ENCODE results near the gene CAMP.

CAMP gene

GRCh38 chr3:48187579-48188265, 35.6 kb upstream of the CAMP start:
- Histone ChIP-seq H2BK120ac (ENCODE audit: low read depth, low read length) (peak overlapping the region; percentile 71), H3K79me1 (replicated peaks; ENCODE audit: low read length, poor library complexity, severe bottlenecking) (peaks cover 19% of the 10 kb centered on the region), H4K91ac (ENCODE audit: low read length) (peak overlapping the region; percentile 60), H3K27ac (ENCODE audit: low read length, poor library complexity, severe bottlenecking) (no peak overlapping the region), H3K36me3 (ENCODE audit: control insufficient read depth in 1 of 2, insufficient read depth in 2 of 2, low read depth in 1 of 2, low read length in 2 of 2) (peaks cover 3 to 13% of the 10 kb centered on the region in 2 experiments), H3K27me3 (ENCODE audit: control insufficient read depth in 1 of 2, insufficient read depth in 1 of 2, low read length in 2 of 2) (no peaks in the 10 kb centered on the region), H3K4me2 (ENCODE audit: low read length, poor library complexity, severe bottlenecking) (peak overlapping the region; percentile 97), H3K4me1 (ENCODE audit: control insufficient read depth, insufficient read depth, low read depth, low read length) (peaks cover 6% of the 10 kb centered on the region), H3K14ac (ENCODE audit: low read length in 2 of 2) (no peak overlapping the region), H3K18ac (ENCODE audit: low read depth in 1 of 2, low read length in 2 of 2) (peak overlapping the region in 1 of 2 experiments; percentile 92), H2BK15ac (ENCODE audit: low read depth, poor library complexity, severe bottlenecking) (no peak overlapping the region), H3K9me3 (ENCODE audit: control insufficient read depth, low read length) (no peaks in the 10 kb centered on the region), H2AK5ac (ENCODE audit: low read length, severe bottlenecking) (no peak overlapping the region), H2AFZ (ENCODE audit: low read depth, low read length) (peak overlapping the region; percentile 99), H3K4me3 (ENCODE audit: insufficient read depth in 1 of 2, low read depth in 1 of 2, low read length in 2 of 2) (peak overlapping the region; percentile 79 to 93), H4K8ac (ENCODE audit: low read length) (peak overlapping the region; percentile 45), H3K9ac (ENCODE audit: low read length) (peak overlapping the region; percentile 84), H2BK5ac (ENCODE audit: low read depth, low read length, poor library complexity, severe bottlenecking) (no peak overlapping the region), H3K23ac (ENCODE audit: low read length in 2 of 2) (peak overlapping the region in 1 of 2 experiments; percentile 85), H2BK12ac (ENCODE audit: low read length in 2 of 2) (no peak overlapping the region), H3K4ac (ENCODE audit: low read depth in 1 of 2, low read length in 2 of 2) (peak overlapping the region in 1 of 2 experiments; percentile 4)
- no peak for DNase-seq
- WGBS: under 1% methylated on average over 75 of the region's 87 CpGs

- 10% methylated on average over 44 of the region's 44 CpGs for WGBS
- peak within 1 kb of the TSS; percentile 87 for H4K91ac ChIP-seq (ENCODE audit: low read length)
- peak; percentile 99 for DNase-seq
- peak within 1 kb of the TSS; percentile 71 for H2BK120ac ChIP-seq (ENCODE audit: low read depth, low read length)
- no peak within 1 kb of the TSS for H3K14ac ChIP-seq (ENCODE audit: low read length in 2 of 2)
- peak within 1 kb of the TSS; percentile 99 for H2AFZ ChIP-seq (ENCODE audit: low read depth, low read length)
- H3K9me3 ChIP-seq (ENCODE audit: control insufficient read depth, low read length): no peaks in the 10 kb centered on the region
- peak within 1 kb of the TSS; percentile 60 to 75 for H3K4ac ChIP-seq (ENCODE audit: low read depth in 1 of 2, low read length in 2 of 2)
- peak within 1 kb of the TSS; percentile 19 for H2AK5ac ChIP-seq (ENCODE audit: low read length, severe bottlenecking)
- H3K36me3 ChIP-seq (ENCODE audit: control insufficient read depth in 1 of 2, insufficient read depth in 2 of 2, low read depth in 1 of 2, low read length in 2 of 2): peaks cover 0 to 12% of the 10 kb centered on the region in 2 experiments
- H3K9ac ChIP-seq (ENCODE audit: low read length): peak within 1 kb of the TSS; percentile 84
- H2BK15ac ChIP-seq (ENCODE audit: low read depth, poor library complexity, severe bottlenecking): no peak within 1 kb of the TSS
- H3K4me3 ChIP-seq (ENCODE audit: insufficient read depth in 1 of 2, low read depth in 1 of 2, low read length in 2 of 2): peak within 1 kb of the TSS; percentile 79 to 93
- H4K8ac ChIP-seq (ENCODE audit: low read length): peak within 1 kb of the TSS; percentile 100
- H3K27me3 ChIP-seq (ENCODE audit: control insufficient read depth in 1 of 2, insufficient read depth in 1 of 2, low read length in 2 of 2): no peaks in the 10 kb centered on the region
- peaks cover 12% of the 10 kb centered on the region for H3K79me1 ChIP-seq (replicated peaks; ENCODE audit: low read length, poor library complexity, severe bottlenecking)
- H3K4me2 ChIP-seq (ENCODE audit: low read length, poor library complexity, severe bottlenecking): peak within 1 kb of the TSS; percentile 97
- H3K18ac ChIP-seq (ENCODE audit: low read depth in 1 of 2, low read length in 2 of 2): peak within 1 kb of the TSS in 1 of 2 experiments; percentile 92
- peak within 1 kb of the TSS in 1 of 2 experiments; percentile 85 for H3K23ac ChIP-seq (ENCODE audit: low read length in 2 of 2)
- H2BK12ac ChIP-seq (ENCODE audit: low read length in 2 of 2): no peak within 1 kb of the TSS
- no peak within 1 kb of the TSS for H2BK5ac ChIP-seq (ENCODE audit: low read depth, low read length, poor library complexity, severe bottlenecking)
- peaks cover 6% of the 10 kb centered on the region for H3K4me1 ChIP-seq (ENCODE audit: control insufficient read depth, insufficient read depth, low read depth, low read length)
- peak within 1 kb of the TSS; percentile 37 for H3K27ac ChIP-seq (ENCODE audit: low read length, poor library complexity, severe bottlenecking)
Observed at GRCh38 chr3:48188266-48189201, 34.8 kb upstream of the CAMP start, which contains the start of gene CDC25A. TSS of gene CDC25A (minus strand) at chr3:48188417. CDS start at chr3:48187947, 470 bp downstream.

GRCh38 chr3:48189321-48189720, 34.0 kb upstream of the CAMP start:
- Histone ChIP-seq H2AK5ac (ENCODE audit: low read length, severe bottlenecking) (no peak overlapping the region), H3K14ac (ENCODE audit: low read length in 2 of 2) (no peak overlapping the region), H3K36me3 (ENCODE audit: control insufficient read depth in 1 of 2, insufficient read depth in 2 of 2, low read depth in 1 of 2, low read length in 2 of 2) (peaks cover 0 to 8% of the 10 kb centered on the region in 2 experiments), H3K23ac (ENCODE audit: low read length in 2 of 2) (no peak overlapping the region), H4K8ac (ENCODE audit: low read length) (peak overlapping the region; percentile 84), H3K4me2 (ENCODE audit: low read length, poor library complexity, severe bottlenecking) (no peak overlapping the region), H2BK120ac (ENCODE audit: low read depth, low read length) (no peak overlapping the region), H3K27me3 (ENCODE audit: control insufficient read depth in 1 of 2, insufficient read depth in 1 of 2, low read length in 2 of 2) (peaks cover 0 to 4% of the 10 kb centered on the region in 2 experiments), H3K79me1 (replicated peaks; ENCODE audit: low read length, poor library complexity, severe bottlenecking) (peaks cover 12% of the 10 kb centered on the region), H3K27ac (ENCODE audit: low read length, poor library complexity, severe bottlenecking) (no peak overlapping the region), H3K9ac (ENCODE audit: low read length) (no peak overlapping the region), H3K9me3 (ENCODE audit: control insufficient read depth, low read length) (no peaks in the 10 kb centered on the region), H2AFZ (ENCODE audit: low read depth, low read length) (no peak overlapping the region), H3K18ac (ENCODE audit: low read depth in 1 of 2, low read length in 2 of 2) (no peak overlapping the region), H3K4me3 (ENCODE audit: insufficient read depth in 1 of 2, low read depth in 1 of 2, low read length in 2 of 2) (no peak overlapping the region), H2BK5ac (ENCODE audit: low read depth, low read length, poor library complexity, severe bottlenecking) (no peak overlapping the region), H3K4me1 (ENCODE audit: control insufficient read depth, insufficient read depth, low read depth, low read length) (peaks cover 6% of the 10 kb centered on the region), H3K4ac (ENCODE audit: low read depth in 1 of 2, low read length in 2 of 2) (no peak overlapping the region), H2BK12ac (ENCODE audit: low read length in 2 of 2) (no peak overlapping the region), H2BK15ac (ENCODE audit: low read depth, poor library complexity, severe bottlenecking) (no peak overlapping the region), H4K91ac (ENCODE audit: low read length) (no peak overlapping the region)
- WGBS: 87% methylated on average over 6 of the region's 6 CpGs
- no peak for DNase-seq

GRCh38 chr3:48190911-48191310, 32.4 kb upstream of the CAMP start:
- DNase-seq: no peak
- no peak overlapping the region for H3K4me2 ChIP-seq (ENCODE audit: low read length, poor library complexity, severe bottlenecking)
- no peak overlapping the region for H2AFZ ChIP-seq (ENCODE audit: low read depth, low read length)
- 92% methylated on average over 2 of the region's 3 CpGs for WGBS
- H3K14ac ChIP-seq (ENCODE audit: low read length in 2 of 2): no peak overlapping the region
- H3K79me1 ChIP-seq (replicated peaks; ENCODE audit: low read length, poor library complexity, severe bottlenecking): peaks cover 6% of the 10 kb centered on the region
- H2AK5ac ChIP-seq (ENCODE audit: low read length, severe bottlenecking): no peak overlapping the region
- no peak overlapping the region for H3K27ac ChIP-seq (ENCODE audit: low read length, poor library complexity, severe bottlenecking)
- H2BK120ac ChIP-seq (ENCODE audit: low read depth, low read length): no peak overlapping the region
- no peak overlapping the region for H2BK12ac ChIP-seq (ENCODE audit: low read length in 2 of 2)
- no peak overlapping the region for H4K91ac ChIP-seq (ENCODE audit: low read length)
- H3K27me3 ChIP-seq (ENCODE audit: control insufficient read depth in 1 of 2, insufficient read depth in 1 of 2, low read length in 2 of 2): peaks cover 0 to 4% of the 10 kb centered on the region in 2 experiments
- no peak overlapping the region for H3K4ac ChIP-seq (ENCODE audit: low read depth in 1 of 2, low read length in 2 of 2)
- H3K4me1 ChIP-seq (ENCODE audit: control insufficient read depth, insufficient read depth, low read depth, low read length): peaks cover 7% of the 10 kb centered on the region
- no peak overlapping the region for H2BK5ac ChIP-seq (ENCODE audit: low read depth, low read length, poor library complexity, severe bottlenecking)
- no peak overlapping the region for H3K18ac ChIP-seq (ENCODE audit: low read depth in 1 of 2, low read length in 2 of 2)
- no peak overlapping the region for H4K8ac ChIP-seq (ENCODE audit: low read length)
- no peaks in the 10 kb centered on the region for H3K36me3 ChIP-seq (ENCODE audit: control insufficient read depth in 1 of 2, insufficient read depth in 2 of 2, low read depth in 1 of 2, low read length in 2 of 2)
- no peaks in the 10 kb centered on the region for H3K9me3 ChIP-seq (ENCODE audit: control insufficient read depth, low read length)
- H2BK15ac ChIP-seq (ENCODE audit: low read depth, poor library complexity, severe bottlenecking): no peak overlapping the region
- H3K23ac ChIP-seq (ENCODE audit: low read length in 2 of 2): no peak overlapping the region
- H3K9ac ChIP-seq (ENCODE audit: low read length): no peak overlapping the region
- H3K4me3 ChIP-seq (ENCODE audit: insufficient read depth in 1 of 2, low read depth in 1 of 2, low read length in 2 of 2): no peak overlapping the region
